ENCODE results near the gene ANKRD28.
"Not testable (repeated sequence)": the region's sequence is repeated elsewhere in the genome, so short reads cannot be mapped to it uniquely, and the experiment has no call there.

Gene ANKRD28

DNA sequence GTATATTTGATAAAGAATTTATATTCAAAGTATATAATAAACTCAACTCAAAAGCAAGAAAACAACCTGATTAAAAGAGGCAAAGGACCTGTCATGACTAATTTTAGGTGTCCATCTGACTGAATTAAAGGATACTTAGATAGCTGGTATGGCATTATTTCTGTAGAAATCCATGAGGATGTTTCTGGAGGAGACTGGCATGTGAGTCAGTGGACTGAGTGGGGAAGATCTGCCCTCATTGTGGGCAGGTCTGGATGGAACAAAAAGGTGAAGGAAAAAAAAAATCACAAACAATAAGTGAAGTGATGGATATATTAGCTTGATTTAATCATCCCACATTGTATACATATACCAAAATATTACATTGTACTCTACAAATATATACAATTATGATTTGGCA lies 16.6 kb downstream of the ANKRD28 start:
- Histone ChIP-seq H3K36me3 (no peaks in the 10 kb centered on the region), H3K27ac (no peak overlapping the region)

DNA sequence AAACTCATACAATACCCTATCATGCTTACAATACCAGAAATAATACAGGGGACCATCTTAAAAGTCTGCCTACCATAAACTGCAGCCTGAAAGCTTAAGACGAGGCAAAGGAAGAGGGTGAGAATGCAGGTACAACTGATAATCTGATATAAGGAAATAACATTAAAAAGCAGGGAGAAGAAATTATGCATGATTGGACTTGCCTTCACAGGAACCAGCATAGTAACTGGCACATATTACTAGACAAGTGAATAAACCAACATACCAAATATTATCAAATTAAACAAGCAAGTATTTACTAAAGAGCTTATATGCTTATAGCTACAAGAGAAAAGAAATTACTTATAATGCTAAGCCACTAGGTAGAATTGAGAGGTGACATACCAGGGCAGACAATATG lies 18.7 kb downstream of the ANKRD28 start:
- Histone ChIP-seq H3K36me3 (no peaks in the 10 kb centered on the region), H3K4me3 (ENCODE audit: low read depth, low read length) (no peak overlapping the region), H3K27me3 (ENCODE audit: insufficient read depth, low read depth, severe bottlenecking) (no peaks in the 10 kb centered on the region), H3K9me3 (ENCODE audit: severe bottlenecking) (no peaks in the 10 kb centered on the region), H3K27ac (peak overlapping the region; percentile 19)
- no peak for DNase-seq
- TF ChIP-seq, protein P1, sequence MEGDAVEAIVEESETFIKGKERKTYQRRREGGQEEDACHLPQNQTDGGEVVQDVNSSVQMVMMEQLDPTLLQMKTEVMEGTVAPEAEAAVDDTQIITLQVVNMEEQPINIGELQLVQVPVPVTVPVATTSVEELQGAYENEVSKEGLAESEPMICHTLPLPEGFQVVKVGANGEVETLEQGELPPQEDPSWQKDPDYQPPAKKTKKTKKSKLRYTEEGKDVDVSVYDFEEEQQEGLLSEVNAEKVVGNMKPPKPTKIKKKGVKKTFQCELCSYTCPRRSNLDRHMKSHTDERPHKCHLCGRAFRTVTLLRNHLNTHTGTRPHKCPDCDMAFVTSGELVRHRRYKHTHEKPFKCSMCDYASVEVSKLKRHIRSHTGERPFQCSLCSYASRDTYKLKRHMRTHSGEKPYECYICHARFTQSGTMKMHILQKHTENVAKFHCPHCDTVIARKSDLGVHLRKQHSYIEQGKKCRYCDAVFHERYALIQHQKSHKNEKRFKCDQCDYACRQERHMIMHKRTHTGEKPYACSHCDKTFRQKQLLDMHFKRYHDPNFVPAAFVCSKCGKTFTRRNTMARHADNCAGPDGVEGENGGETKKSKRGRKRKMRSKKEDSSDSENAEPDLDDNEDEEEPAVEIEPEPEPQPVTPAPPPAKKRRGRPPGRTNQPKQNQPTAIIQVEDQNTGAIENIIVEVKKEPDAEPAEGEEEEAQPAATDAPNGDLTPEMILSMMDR (IDR thresholded peaks at IDR 0.05; ENCODE audit: low read depth, low read length): no peak

More for the DNA sequence above, 16.6 kb downstream of the ANKRD28 start:
- TF ChIP-seq, protein P1 (IDR thresholded peaks at IDR 0.05; ENCODE audit: low read depth, low read length): no peak
- Histone ChIP-seq H3K27me3 (ENCODE audit: insufficient read depth, low read depth, severe bottlenecking) (no peaks in the 10 kb centered on the region), H3K4me3 (ENCODE audit: low read depth, low read length) (no peak overlapping the region), H3K9me3 (ENCODE audit: severe bottlenecking) (no peaks in the 10 kb centered on the region)
- no peak for DNase-seq

DNA sequence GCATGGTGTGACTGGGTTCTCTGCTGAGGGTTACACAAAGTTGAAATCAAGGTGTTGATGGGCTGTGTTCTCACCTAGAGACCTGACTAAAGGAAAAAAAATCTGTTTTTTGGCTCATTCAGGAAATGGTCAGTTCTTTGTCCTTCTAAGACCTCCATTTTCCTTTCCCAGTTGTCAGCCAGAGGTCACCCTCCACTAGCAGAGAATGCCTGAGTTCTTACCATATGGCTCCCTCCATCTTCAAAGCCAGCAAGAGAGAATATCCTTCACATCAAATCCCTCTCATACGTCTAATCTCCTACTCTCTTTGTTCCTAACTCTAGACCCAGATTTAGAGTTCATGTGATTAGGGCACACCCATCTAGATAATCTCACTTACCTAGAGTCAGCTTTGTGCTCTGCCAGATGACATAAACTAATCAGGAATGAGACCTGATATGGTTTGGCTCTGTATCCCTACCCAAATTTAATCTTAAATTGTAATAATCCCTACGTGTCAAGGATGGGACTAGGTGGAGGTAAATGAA lies 19.4 kb downstream of the ANKRD28 start:
- H3K9me3 ChIP-seq (ENCODE audit: severe bottlenecking): no peaks in the 10 kb centered on the region
- TF ChIP-seq, protein P1 (IDR thresholded peaks at IDR 0.05; ENCODE audit: low read depth, low read length): peak; percentile 46
- no peak overlapping the region for H3K4me3 ChIP-seq (ENCODE audit: low read depth, low read length)
- no peaks in the 10 kb centered on the region for H3K27me3 ChIP-seq (ENCODE audit: insufficient read depth, low read depth, severe bottlenecking)
- peak; percentile 64 for DNase-seq
- peak overlapping the region; percentile 76 for H3K27ac ChIP-seq
- H3K36me3 ChIP-seq: no peaks in the 10 kb centered on the region

DNA sequence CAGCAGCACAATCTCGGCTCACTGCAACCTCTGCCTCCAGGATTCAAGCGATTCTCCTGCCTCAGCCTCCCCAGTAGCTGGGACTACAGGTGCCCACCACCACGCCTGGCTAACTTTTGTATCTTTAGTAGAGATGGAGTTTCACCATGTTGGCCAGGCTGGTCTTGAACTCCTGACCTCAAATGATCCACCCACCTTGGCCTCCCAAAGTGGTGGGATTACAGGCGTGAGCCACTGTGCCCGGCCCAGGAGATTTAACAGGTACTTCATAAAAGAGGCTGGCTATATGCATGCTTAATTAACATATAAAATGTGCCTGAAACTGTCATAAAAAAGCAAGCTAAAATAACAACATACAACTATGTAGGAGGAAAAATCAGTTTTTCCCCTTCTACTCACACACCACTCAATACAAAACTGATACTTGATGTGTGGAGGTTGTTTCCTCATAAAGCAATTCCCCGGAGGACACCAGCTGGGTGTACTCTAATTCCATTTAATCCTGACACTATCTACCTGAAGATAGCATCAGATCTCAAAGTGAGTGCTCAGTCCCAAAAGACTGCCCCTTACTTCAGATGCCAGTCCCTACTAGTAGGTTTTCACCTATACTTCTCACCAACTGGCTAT lies 22.7 kb downstream of the ANKRD28 start:
- not testable (repeated sequence) for H3K27me3 ChIP-seq (ENCODE audit: insufficient read depth, low read depth, severe bottlenecking); H3K36me3 ChIP-seq; H3K4me3 ChIP-seq (ENCODE audit: low read depth, low read length); H3K27ac ChIP-seq; H3K9me3 ChIP-seq (ENCODE audit: severe bottlenecking)
- peak; percentile 20 for DNase-seq

DNA sequence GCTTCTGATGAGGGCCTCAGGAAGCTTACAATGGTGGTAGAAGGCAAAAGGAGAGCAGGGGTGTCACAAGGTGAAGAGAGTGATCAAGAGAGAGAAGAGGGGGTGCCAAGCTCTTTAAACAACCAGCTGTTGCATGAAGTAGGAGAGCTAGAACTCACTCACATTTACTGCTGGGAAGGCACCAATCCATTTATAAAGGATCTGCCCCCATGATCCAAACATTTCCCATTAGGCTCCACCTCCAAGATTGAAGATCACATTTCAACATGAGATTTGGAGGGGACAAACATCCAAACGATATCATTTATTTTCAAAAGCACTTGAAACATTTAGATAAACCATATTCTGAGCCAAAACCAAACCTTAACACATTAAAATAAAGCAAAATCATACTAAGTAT lies 26.3 kb downstream of the ANKRD28 start:
- no peak for DNase-seq
- H3K27me3 ChIP-seq (ENCODE audit: insufficient read depth, low read depth, severe bottlenecking): no peaks in the 10 kb centered on the region
- no peaks in the 10 kb centered on the region for H3K36me3 ChIP-seq
- TF ChIP-seq, protein P1 (IDR thresholded peaks at IDR 0.05; ENCODE audit: low read depth, low read length): no peak
- no peaks in the 10 kb centered on the region for H3K9me3 ChIP-seq (ENCODE audit: severe bottlenecking)
- H3K4me3 ChIP-seq (ENCODE audit: low read depth, low read length): no peak overlapping the region
- H3K27ac ChIP-seq: no peak overlapping the region

DNA sequence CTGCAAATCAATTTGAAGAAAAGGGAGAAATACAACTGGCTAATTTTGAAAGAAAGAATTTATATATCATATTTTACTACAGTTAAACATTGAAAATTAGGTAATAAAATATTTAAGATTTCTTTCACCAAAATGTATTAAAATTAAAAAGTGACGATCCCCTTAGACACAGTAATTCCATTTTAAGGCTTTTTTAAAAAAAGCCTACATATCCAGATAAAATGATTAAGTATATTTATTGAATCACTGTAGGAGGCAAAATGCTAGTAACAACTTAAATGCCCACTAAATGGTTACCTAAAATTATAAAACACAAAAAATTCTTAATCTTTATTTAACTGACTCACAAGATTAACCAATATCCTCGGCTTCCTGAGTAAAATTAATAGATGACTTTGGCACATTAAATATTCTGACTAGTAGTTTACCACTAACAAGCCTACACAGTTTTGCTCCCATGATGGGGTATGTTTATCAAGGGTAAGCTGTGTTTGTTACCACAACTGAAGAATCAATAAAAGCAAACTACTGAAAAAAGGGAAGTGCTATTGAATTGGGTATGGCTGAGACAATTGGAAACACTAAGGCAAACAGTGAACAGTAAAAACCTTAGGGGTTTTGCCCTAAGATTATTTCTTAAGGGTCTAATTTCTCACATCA lies 28.4 kb downstream of the ANKRD28 start:
- 0 out of 2 replicates have a peak, but pooled peaks cover 4% of the 10 kb centered on the region for H3K36me3 ChIP-seq
- no peak overlapping the region for H3K27ac ChIP-seq
- no peak overlapping the region for H3K4me3 ChIP-seq (ENCODE audit: low read depth, low read length)
- no peaks in the 10 kb centered on the region for H3K9me3 ChIP-seq (ENCODE audit: severe bottlenecking)
- H3K27me3 ChIP-seq (ENCODE audit: insufficient read depth, low read depth, severe bottlenecking): no peaks in the 10 kb centered on the region
- TF ChIP-seq, protein P1 (IDR thresholded peaks at IDR 0.05; ENCODE audit: low read depth, low read length): no peak
- no peak for DNase-seq

Data from WERI-Rb-1 (cell line).